ENCODE results near the gene ORC1. TPM values are rescaled to one million over a fixed set of nuclear protein-coding genes. Genes with fewer than 3 reads are reported as not detected.

ORC1 gene
- total and polyA plus RNA-seq, 2 experiments from 2014 or later, result 15.1 to 55.0 TPM

DNA sequence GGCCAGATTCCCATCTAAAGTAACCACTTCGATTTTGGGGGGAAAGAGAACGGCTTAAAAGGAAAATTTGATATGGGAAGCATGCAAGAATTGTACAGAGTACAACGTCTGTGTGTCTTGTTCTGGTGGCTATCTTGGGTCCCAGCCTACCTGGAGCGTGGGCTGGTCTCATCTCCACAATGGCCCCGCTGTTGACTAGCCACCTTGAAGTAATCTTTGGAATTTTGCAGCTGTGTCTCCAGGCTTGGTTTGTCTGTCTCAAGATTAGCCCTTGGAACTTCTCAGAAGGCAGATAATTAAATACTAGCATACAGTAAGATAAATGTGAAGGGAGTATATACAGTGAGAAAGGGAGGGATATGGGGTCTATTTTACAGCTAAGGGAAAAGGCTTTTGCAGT lies 37.0 kb downstream of the ORC1 start (continued):
- TF ChIP-seq ZNF331 (CRISPR knock-in tag; IDR thresholded peaks at IDR 0.05; ENCODE audit: low read depth) (no peak), EZH2 (IDR thresholded peaks at IDR 0.05; ENCODE audit: low read depth, unreplicated experiment) (no peak), JUNB (IDR thresholded peaks at IDR 0.05; ENCODE audit: unreplicated experiment) (no peak), EZH2phosphoT487 (IDR thresholded peaks at IDR 0.05; ENCODE audit: unreplicated experiment) (no peak), POLR2AphosphoS5 (IDR thresholded peaks at IDR 0.05; ENCODE audit: low read depth) (no peak), ZNF114 (CRISPR knock-in tag; IDR thresholded peaks at IDR 0.05) (no peak)
- TF ChIP-seq, protein P1, sequence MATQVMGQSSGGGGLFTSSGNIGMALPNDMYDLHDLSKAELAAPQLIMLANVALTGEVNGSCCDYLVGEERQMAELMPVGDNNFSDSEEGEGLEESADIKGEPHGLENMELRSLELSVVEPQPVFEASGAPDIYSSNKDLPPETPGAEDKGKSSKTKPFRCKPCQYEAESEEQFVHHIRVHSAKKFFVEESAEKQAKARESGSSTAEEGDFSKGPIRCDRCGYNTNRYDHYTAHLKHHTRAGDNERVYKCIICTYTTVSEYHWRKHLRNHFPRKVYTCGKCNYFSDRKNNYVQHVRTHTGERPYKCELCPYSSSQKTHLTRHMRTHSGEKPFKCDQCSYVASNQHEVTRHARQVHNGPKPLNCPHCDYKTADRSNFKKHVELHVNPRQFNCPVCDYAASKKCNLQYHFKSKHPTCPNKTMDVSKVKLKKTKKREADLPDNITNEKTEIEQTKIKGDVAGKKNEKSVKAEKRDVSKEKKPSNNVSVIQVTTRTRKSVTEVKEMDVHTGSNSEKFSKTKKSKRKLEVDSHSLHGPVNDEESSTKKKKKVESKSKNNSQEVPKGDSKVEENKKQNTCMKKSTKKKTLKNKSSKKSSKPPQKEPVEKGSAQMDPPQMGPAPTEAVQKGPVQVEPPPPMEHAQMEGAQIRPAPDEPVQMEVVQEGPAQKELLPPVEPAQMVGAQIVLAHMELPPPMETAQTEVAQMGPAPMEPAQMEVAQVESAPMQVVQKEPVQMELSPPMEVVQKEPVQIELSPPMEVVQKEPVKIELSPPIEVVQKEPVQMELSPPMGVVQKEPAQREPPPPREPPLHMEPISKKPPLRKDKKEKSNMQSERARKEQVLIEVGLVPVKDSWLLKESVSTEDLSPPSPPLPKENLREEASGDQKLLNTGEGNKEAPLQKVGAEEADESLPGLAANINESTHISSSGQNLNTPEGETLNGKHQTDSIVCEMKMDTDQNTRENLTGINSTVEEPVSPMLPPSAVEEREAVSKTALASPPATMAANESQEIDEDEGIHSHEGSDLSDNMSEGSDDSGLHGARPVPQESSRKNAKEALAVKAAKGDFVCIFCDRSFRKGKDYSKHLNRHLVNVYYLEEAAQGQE (IDR thresholded peaks at IDR 0.05; ENCODE audit: unreplicated experiment), result no peak

DNA sequence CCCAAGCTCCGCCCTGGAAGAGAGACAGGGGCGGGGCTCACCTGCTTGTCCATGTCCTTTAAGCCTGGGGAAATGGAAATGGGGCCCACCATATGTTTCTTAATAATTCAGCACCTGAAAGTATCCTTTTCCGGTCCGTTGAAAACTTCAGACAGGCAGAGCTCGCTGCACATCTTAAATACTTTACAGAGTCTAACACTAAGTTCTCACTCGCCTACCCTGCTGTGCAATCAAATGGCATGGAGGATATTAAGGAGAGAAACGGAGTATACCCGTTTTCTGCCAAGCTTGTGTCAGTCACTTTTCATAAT lies 37.8 kb downstream of the ORC1 start:
- Histone ChIP-seq H3K4me2 (peak overlapping the region; percentile 81), H3K27me3 (ENCODE audit: insufficient read depth) (no peaks in the 10 kb centered on the region), H3F3A (replicated peaks; ENCODE audit: low read depth) (peaks cover 2% of the 10 kb centered on the region; the same call in 1 of the 2 replicates), H3K4me3 (peak overlapping the region; percentile 95), H3K79me2 (replicated peaks; ENCODE audit: insufficient read depth) (peaks cover 11% of the 10 kb centered on the region; the same call in 1 of the 2 replicates), H3K4me1 (ENCODE audit: insufficient read depth) (peaks cover 21% of the 10 kb centered on the region), H3K9me2 (ENCODE audit: insufficient read depth) (no peaks in the 10 kb centered on the region), H4K20me1 (replicated peaks; ENCODE audit: insufficient read depth) (no peaks in the 10 kb centered on the region), H3K27ac (ENCODE audit: low read depth) (peak overlapping the region; percentile 93), H2AFZ (peak overlapping the region; percentile 97), H3K36me3 (ENCODE audit: insufficient read depth) (peaks cover 11% of the 10 kb centered on the region; the same call in 1 of the 2 replicates)
- DNase-seq (ENCODE audit: low spot score) (no peak), ATAC-seq (no peak)
- Mint-ChIP-seq H3K27ac (peak overlapping the region; percentile 92), H3K9me3 (no peaks in the 10 kb centered on the region), H3K27me3 (ENCODE audit: insufficient read depth, low read depth, poor library complexity) (peaks cover 18% of the 10 kb centered on the region), H3K4me3 (peak overlapping the region; percentile 96), H3K4me1 (peaks cover 22% of the 10 kb centered on the region; the same call in 2 of the 3 replicates), H3K36me3 (ENCODE audit: low read depth) (peaks cover 27% of the 10 kb centered on the region)
- TF ChIP-seq, protein P2, sequence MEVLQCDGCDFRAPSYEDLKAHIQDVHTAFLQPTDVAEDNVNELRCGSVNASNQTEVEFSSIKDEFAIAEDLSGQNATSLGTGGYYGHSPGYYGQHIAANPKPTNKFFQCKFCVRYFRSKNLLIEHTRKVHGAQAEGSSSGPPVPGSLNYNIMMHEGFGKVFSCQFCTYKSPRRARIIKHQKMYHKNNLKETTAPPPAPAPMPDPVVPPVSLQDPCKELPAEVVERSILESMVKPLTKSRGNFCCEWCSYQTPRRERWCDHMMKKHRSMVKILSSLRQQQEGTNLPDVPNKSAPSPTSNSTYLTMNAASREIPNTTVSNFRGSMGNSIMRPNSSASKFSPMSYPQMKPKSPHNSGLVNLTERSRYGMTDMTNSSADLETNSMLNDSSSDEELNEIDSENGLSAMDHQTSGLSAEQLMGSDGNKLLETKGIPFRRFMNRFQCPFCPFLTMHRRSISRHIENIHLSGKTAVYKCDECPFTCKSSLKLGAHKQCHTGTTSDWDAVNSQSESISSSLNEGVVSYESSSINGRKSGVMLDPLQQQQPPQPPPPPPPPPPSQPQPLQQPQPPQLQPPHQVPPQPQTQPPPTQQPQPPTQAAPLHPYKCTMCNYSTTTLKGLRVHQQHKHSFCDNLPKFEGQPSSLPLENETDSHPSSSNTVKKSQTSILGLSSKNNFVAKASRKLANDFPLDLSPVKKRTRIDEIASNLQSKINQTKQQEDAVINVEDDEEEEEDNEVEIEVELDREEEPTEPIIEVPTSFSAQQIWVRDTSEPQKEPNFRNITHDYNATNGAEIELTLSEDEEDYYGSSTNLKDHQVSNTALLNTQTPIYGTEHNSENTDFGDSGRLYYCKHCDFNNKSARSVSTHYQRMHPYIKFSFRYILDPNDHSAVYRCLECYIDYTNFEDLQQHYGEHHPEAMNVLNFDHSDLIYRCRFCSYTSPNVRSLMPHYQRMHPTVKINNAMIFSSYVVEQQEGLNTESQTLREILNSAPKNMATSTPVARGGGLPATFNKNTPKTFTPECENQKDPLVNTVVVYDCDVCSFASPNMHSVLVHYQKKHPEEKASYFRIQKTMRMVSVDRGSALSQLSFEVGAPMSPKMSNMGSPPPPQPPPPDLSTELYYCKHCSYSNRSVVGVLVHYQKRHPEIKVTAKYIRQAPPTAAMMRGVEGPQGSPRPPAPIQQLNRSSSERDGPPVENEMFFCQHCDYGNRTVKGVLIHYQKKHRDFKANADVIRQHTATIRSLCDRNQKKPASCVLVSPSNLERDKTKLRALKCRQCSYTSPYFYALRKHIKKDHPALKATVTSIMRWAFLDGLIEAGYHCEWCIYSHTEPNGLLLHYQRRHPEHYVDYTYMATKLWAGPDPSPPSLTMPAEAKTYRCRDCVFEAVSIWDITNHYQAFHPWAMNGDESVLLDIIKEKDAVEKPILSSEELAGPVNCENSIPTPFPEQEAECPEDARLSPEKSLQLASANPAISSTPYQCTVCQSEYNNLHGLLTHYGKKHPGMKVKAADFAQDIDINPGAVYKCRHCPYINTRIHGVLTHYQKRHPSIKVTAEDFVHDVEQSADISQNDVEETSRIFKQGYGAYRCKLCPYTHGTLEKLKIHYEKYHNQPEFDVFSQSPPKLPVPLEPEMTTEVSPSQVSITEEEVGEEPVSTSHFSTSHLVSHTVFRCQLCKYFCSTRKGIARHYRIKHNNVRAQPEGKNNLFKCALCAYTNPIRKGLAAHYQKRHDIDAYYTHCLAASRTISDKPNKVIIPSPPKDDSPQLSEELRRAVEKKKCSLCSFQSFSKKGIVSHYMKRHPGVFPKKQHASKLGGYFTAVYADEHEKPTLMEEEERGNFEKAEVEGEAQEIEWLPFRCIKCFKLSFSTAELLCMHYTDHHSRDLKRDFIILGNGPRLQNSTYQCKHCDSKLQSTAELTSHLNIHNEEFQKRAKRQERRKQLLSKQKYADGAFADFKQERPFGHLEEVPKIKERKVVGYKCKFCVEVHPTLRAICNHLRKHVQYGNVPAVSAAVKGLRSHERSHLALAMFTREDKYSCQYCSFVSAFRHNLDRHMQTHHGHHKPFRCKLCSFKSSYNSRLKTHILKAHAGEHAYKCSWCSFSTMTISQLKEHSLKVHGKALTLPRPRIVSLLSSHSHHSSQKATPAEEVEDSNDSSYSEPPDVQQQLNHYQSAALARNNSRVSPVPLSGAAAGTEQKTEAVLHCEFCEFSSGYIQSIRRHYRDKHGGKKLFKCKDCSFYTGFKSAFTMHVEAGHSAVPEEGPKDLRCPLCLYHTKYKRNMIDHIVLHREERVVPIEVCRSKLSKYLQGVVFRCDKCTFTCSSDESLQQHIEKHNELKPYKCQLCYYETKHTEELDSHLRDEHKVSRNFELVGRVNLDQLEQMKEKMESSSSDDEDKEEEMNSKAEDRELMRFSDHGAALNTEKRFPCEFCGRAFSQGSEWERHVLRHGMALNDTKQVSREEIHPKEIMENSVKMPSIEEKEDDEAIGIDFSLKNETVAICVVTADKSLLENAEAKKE (CRISPR knock-in tag; IDR thresholded peaks at IDR 0.05), result no peak
- TF ChIP-seq, protein P3, sequence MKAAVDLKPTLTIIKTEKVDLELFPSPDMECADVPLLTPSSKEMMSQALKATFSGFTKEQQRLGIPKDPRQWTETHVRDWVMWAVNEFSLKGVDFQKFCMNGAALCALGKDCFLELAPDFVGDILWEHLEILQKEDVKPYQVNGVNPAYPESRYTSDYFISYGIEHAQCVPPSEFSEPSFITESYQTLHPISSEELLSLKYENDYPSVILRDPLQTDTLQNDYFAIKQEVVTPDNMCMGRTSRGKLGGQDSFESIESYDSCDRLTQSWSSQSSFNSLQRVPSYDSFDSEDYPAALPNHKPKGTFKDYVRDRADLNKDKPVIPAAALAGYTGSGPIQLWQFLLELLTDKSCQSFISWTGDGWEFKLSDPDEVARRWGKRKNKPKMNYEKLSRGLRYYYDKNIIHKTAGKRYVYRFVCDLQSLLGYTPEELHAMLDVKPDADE (IDR thresholded peaks at IDR 0.05), result no peak

Data from GM23338 (cell line).